PC-9 (cell line): ENCODE data around the gene MKRN2. TPM values are rescaled to one million over a fixed set of nuclear protein-coding genes. Genes with fewer than 3 reads are reported as not detected.

Source experiments
- BruUV-seq: library from RNA; stranded (reverse); fragments of 400-500 nt; replicated peaks from 2 replicates; lab custom pipeline; 2021; lab: Mats Ljungman, UMichigan
- CTCF ChIA-PET: fragments of 300-600 bp; sonication (Branson Sonifier 250); formaldehyde crosslinking; loops from one replicate; lab custom pipeline; 2022; ENCODE audit warnings: antibody characterized with exemption; lab: Charles Lee
- POLR2A ChIA-PET: fragments of 300-600 bp; sonication (Branson Sonifier 250); formaldehyde crosslinking; loops from one replicate; lab custom pipeline; 2022; ENCODE audit warnings: antibody characterized with exemption; ENCODE audit not compliant: unreplicated experiment; lab: Charles Lee
- DNase-seq, 2 experiments: peaks; one replicate each; pipeline versions ENCODE4 v3.0.0 to v3.0.0-alpha.2; 2015 to 2022; ENCODE audit warnings: mixed read lengths in 1 of 2
- H2AFZ ChIP-seq: fragments of 200-600 bp; sonication (generic); 2 replicates; pipeline ENCODE4 v1.8.1; 2017; ENCODE audit warnings: antibody characterized with exemption
- H3F3A ChIP-seq: fragments of 200-600 bp; sonication (generic); 2 replicates; pipeline ENCODE4 v1.8.1; 2017; ENCODE audit warnings: antibody characterized with exemption, mild to moderate bottlenecking, low read depth; ENCODE audit not compliant: insufficient read depth
- H3K27ac ChIP-seq: fragments of 200-600 bp; sonication (generic); 2 replicates; pipeline ENCODE4 v1.6.1; 2016; ENCODE audit warnings: mixed run types
- H3K27me3 ChIP-seq: fragments of 200-600 bp; sonication (generic); 2 replicates; pipeline ENCODE4 v1.6.1; 2016; ENCODE audit warnings: low read depth, mixed run types; ENCODE audit not compliant: insufficient read depth
- H3K36me3 ChIP-seq: fragments of 200-600 bp; sonication (generic); 2 replicates; pipeline ENCODE4 v1.6.1; 2016; ENCODE audit warnings: low read depth, mixed run types
- H3K4me1 ChIP-seq: fragments of 200-600 bp; sonication (generic); replicated peaks from 2 replicates; pipeline ENCODE4 v1.6.1; 2016; ENCODE audit warnings: mixed run types; ENCODE audit not compliant: insufficient read depth
- H3K4me2 ChIP-seq: fragments of 200-600 bp; sonication (generic); 2 replicates; pipeline ENCODE4 v1.6.1; 2017; ENCODE audit warnings: mixed run types
- H3K4me3 ChIP-seq: fragments of 200-600 bp; sonication (generic); 2 replicates; pipeline ENCODE4 v1.6.1; 2016; ENCODE audit warnings: mixed run types
- H3K79me2 ChIP-seq: fragments of 200-600 bp; sonication (generic); 2 replicates; pipeline ENCODE4 v1.6.1; 2017; ENCODE audit warnings: low read depth, mixed run types
- H3K9me2 ChIP-seq: fragments of 200-600 bp; sonication (generic); 2 replicates; pipeline ENCODE4 v1.8.1; 2017; ENCODE audit warnings: mild to moderate bottlenecking; ENCODE audit not compliant: insufficient read depth
- H3K9me3 ChIP-seq: fragments of 200-600 bp; sonication (generic); 2 replicates; pipeline ENCODE4 v1.8.1; 2016; ENCODE audit warnings: low read depth; ENCODE audit not compliant: insufficient read depth
- H4K20me1 ChIP-seq: fragments of 200-600 bp; sonication (generic); 2 replicates; pipeline ENCODE4 v1.8.1; 2017; ENCODE audit not compliant: insufficient read depth
- EZH2 ChIP-seq: fragments of 200-600 bp; sonication (generic); IDR thresholded peaks from 2 replicates; pipeline ENCODE4 v1.8.0; 2017; ENCODE audit warnings: antibody characterized with exemption, low read depth
- intact Hi-C: fragments of 100-400 bp; cut with micrococcal nuclease; formaldehyde crosslinking; loops from one replicate; pipeline ENCODE4 v1.10.0; 2022; ENCODE audit not compliant: unreplicated experiment
- total RNA-seq: library from RNA; stranded (reverse); gene quantifications from 2 replicates; pipeline ENCODE4 v1.2.3, GENCODE V29; 2021
- TF ChIP-seq, protein P1 (sequence below): fragments of 200-600 bp; sonication (generic); conservative IDR thresholded peaks from 2 replicates; pipeline ENCODE4 v1.6.1; 2017; ENCODE audit warnings: mixed run types, antibody characterized with exemption, mild to moderate bottlenecking, moderate library complexity

MKRN2 gene
- total RNA-seq, 1 experiment from 2014 or later: 25.0 TPM

DNA sequence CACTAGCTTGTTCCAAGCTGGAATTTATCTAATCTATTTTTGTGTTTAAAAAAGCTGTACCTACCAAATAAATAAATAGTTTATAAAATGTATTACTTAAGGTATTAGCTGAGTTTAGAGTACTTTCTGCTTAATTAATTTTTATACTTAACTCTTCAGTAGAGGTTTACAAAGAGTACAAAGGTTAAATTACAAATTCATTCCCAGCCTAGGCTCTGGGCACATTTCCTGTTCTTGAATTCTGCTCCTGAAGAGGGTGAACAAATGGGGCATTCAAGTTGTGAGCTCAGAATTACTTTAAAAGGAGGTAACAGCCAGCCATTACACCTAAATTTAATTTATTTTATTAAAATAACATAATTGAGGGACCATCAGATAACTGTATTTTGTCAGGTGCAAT is 26.4 kb downstream of the MKRN2 start:
- H3K4me3 ChIP-seq: no peak overlapping the region
- H3K27ac ChIP-seq: no peak overlapping the region
- H3K9me3 ChIP-seq: no peaks in the 10 kb centered on the region
- POLR2A ChIA-PET: no interaction called here
- no peaks in the 10 kb centered on the region for H3K4me1 ChIP-seq
- peaks cover 24% of the 10 kb centered on the region for H4K20me1 ChIP-seq
- no peak overlapping the region for H3K4me2 ChIP-seq
- peaks cover 37% of the 10 kb centered on the region; the same call in 1 of the 2 replicates for H3F3A ChIP-seq
- intact Hi-C loops: no loop called here
- H3K9me2 ChIP-seq: no peaks in the 10 kb centered on the region
- TF ChIP-seq EZH2: no peak
- TF ChIP-seq, protein P1, sequence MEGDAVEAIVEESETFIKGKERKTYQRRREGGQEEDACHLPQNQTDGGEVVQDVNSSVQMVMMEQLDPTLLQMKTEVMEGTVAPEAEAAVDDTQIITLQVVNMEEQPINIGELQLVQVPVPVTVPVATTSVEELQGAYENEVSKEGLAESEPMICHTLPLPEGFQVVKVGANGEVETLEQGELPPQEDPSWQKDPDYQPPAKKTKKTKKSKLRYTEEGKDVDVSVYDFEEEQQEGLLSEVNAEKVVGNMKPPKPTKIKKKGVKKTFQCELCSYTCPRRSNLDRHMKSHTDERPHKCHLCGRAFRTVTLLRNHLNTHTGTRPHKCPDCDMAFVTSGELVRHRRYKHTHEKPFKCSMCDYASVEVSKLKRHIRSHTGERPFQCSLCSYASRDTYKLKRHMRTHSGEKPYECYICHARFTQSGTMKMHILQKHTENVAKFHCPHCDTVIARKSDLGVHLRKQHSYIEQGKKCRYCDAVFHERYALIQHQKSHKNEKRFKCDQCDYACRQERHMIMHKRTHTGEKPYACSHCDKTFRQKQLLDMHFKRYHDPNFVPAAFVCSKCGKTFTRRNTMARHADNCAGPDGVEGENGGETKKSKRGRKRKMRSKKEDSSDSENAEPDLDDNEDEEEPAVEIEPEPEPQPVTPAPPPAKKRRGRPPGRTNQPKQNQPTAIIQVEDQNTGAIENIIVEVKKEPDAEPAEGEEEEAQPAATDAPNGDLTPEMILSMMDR: no peak
- no peak overlapping the region for H2AFZ ChIP-seq
- BruUV-seq: no TSS peak
- H3K27me3 ChIP-seq: no peaks in the 10 kb centered on the region
- CTCF ChIA-PET: no interaction called here
- DNase-seq: no peak
- H3K36me3 ChIP-seq: peaks cover 51% of the 10 kb centered on the region
- H3K79me2 ChIP-seq: no peaks in the 10 kb centered on the region

- no peaks in the 10 kb centered on the region for H3K9me3 ChIP-seq
- no peak for DNase-seq
- TF ChIP-seq EZH2: no peak
- TF ChIP-seq, protein P1: no peak
- ChIA-PET CTCF (no interaction called here), POLR2A (no interaction called here)
- H3K4me2 ChIP-seq: no peak overlapping the region
- H3F3A ChIP-seq: peaks cover 43% of the 10 kb centered on the region; the same call in 1 of the 2 replicates
- no peaks in the 10 kb centered on the region for H3K9me2 ChIP-seq
- H3K27ac ChIP-seq: no peak overlapping the region
- no TSS peak for BruUV-seq
- H3K79me2 ChIP-seq: no peaks in the 10 kb centered on the region
- intact Hi-C loops: no loop called here
- H2AFZ ChIP-seq: no peak overlapping the region
- no peaks in the 10 kb centered on the region for H3K27me3 ChIP-seq
- no peak overlapping the region for H3K4me3 ChIP-seq
- peaks cover 53% of the 10 kb centered on the region for H3K36me3 ChIP-seq
- H4K20me1 ChIP-seq: peaks cover 24% of the 10 kb centered on the region
- H3K4me1 ChIP-seq: no peaks in the 10 kb centered on the region
These were observed 27.2 kb downstream of the MKRN2 start for GRCh38 chr3:12584083-12584482.

- TF ChIP-seq, protein P1: no peak
- no peak for TF ChIP-seq EZH2
- Histone ChIP-seq H3K4me2 (no peak overlapping the region), H3K9me2 (no peaks in the 10 kb centered on the region), H3K36me3 (peaks cover 53% of the 10 kb centered on the region), H3K79me2 (no peaks in the 10 kb centered on the region), H4K20me1 (peaks cover 24% of the 10 kb centered on the region), H3K4me3 (no peak overlapping the region), H3F3A (peaks cover 43% of the 10 kb centered on the region; the same call in 1 of the 2 replicates), H2AFZ (no peak overlapping the region), H3K9me3 (no peaks in the 10 kb centered on the region), H3K27me3 (no peaks in the 10 kb centered on the region), H3K27ac (no peak overlapping the region), H3K4me1 (no peaks in the 10 kb centered on the region)
- ChIA-PET CTCF (interaction anchor here (0.6 kb wide), 1 partner anchor 28 kb away, joined by 5 read pairs; the partner anchor contains the start of gene MKRN2), POLR2A (no interaction called here)
- no TSS peak for BruUV-seq
- DNase-seq: no peak
- intact Hi-C loops: no loop called here
These were observed 28.3 kb downstream of the MKRN2 start for GRCh38 chr3:12585181-12585580.
